GM21447 (cell line): ENCODE data around the gene TRAPPC14.
"Not testable (repeated sequence)": the region's sequence is repeated elsewhere in the genome, so short reads cannot be mapped to it uniquely, and the experiment has no call there.

ENCODE experiments used
- ATAC-seq: cut with Tn5 transposase; IDR thresholded peaks from one replicate; pipeline ENCODE4 v1.9.1; 2021; ENCODE audit not compliant: unreplicated experiment

Gene TRAPPC14

DNA sequence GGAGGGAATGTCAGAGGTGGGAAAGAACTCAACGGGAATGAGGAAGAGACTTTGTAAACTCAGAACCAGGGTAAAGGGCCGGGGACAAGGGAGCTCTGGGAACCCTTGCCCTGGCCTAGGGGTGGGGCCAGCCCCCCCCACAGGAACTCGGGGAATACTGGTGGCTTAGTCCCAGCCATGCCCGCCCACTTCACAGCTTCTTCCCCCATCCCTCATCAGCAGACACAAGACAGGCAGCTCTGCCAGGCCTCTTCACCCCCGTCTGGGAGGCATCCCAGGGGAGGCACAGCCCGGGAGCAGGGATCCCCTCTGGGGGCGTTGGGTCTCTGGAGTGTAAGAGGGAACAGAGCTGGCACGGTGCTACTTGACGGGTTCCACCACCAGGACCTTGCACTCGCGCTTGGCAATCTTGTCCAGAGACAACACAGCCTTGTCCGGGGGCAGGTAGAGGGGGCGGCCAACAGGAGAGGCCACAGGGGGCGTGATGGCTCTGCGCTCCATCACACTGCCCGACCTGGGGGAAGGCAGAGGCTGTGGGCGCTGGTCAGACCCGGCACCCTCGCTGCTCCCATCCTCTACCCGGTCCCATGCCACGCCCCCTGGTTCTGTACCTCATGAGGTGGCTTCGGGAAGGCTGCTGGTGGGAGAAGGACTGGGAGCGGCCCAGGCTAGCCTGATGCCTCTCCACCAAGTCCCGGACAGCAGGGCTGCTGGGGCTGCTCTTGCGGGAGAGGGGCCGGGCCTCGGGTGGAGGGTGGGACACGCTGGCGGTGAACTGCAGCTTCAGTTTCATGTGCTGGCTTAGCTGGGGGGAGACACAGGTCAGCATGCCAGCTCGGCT is 3.7 kb downstream of the TRAPPC14 start:
- no peak for ATAC-seq

DNA sequence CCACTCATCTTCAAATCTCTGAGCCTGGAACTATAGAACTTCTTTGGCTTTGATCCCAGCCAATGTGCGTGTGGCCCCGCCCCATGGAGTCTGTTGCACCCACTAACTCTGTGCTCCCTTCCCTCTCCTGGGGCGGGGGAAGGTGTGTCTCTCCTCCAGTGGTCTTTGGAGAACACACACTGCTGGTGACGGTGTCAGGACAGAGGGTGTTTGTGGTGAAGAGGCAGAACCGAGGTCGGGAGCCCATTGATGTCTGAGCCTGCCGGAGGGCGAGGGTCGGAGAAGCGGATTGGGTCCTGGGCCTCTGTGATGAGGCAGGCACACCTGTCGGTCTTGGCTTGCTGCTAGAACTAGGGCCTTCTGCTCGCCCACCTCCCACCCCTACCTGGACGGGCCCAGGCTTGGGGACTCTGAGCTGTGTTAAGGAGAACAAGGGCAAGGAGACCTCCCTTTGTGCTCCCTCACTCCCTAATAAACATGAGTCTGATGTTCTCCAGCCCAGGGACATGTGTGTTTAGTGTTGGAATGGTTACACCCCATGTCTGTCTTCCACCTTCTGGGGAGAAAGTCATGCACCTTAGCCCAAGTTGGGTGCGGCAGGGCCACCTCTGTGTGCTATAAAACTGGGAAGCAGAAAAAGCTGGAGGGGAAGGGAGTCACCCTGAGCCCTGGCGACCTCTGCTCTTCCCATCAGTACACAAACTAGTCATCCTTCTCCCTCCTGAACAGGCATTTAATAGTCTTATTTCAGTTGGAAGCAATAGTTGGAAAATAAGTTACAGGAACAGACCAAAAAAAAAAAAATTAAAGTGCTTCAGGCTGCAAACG is 4.6 kb downstream of the TRAPPC14 start:
- ATAC-seq: no peak

- no peak for ATAC-seq
Observed at GRCh38 chr7:100152937-100153666, 5.4 kb downstream of the TRAPPC14 start.

DNA sequence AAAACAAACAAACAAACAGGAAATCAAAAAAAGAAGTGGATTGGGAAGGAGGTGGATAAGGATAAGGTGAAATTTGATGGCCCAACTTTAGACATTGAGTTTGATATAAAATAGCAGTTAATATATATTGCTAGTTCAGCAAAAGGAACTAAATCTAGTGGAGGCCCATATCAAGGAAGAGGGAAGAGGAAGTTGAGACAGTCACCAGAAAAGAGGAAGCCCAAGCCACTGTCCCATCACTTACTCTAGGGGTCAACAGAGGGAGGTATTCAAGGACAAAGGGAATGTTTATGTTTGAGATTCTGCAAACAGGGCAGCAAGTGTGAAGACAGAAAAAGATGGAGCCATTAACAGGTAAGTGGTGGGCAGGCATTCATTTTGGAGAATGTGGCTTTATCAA is 6.1 kb downstream of the TRAPPC14 start:
- no peak for ATAC-seq

DNA sequence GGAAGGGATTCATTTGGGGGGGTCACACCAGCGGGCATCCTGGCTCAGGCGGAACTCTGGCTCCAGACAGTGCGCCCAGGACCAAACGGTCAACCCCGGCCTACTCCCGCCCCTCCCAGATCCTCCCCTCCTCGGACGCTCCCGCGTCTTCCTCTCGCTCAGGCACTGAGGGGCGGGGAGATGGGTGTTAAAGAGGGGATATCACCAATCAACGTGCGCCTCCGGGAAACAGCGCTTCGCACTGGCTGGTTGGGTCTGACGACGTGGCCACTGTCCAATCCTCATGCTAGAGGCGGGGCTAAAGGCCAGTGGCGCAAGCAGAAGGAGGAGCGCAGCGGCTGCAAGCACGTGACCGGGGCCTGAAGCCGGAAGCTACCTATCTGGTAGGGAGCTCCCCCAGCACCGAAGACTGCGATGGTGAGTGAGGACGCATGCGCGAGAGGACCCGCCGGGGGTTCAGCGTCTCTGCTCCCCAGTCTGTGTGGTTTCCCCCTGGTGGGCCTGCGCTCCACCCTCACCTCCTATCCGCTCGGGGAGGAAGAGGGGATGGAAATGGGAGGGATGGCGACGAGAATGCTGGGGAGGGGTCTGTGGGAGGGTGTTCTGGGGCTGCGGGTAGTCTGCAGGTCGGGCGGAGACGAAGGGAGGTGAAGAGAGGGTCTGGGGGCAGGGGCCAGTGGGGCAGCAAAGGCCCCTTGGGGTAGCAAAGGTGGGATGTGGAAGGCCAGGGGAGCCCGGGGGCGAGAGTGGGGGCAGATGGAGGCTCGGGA is 9.8 kb downstream of the TRAPPC14 start, which contains the start of gene LAMTOR4:
Gene LAMTOR4 (plus strand): TSS at position 360 of the 770 bp plus-strand sequence. CDS start 55 bp downstream, at position 415.
- peak; percentile 98 for ATAC-seq

DNA sequence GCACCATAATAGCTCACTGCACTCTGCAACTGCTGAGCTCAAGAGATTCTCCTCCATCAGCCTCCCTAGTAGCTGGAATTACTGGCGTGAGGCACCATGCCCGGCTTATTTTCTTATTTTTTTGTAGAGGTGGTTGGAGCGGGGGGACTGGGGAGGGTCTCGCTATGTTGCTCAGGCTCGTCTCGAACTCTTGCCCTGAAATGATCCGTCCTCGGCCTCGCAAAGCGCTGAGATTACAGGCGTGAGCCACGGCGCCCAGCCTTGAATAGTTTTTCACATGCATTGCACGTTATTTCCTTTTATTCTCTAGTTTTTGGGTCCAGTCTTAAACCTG is 10.3 kb downstream of the TRAPPC14 start:
- ATAC-seq: no peak

GRCh38 chr7:100147278-100147677 is 11.2 kb downstream of the TRAPPC14 start:
- no peak for ATAC-seq

DNA sequence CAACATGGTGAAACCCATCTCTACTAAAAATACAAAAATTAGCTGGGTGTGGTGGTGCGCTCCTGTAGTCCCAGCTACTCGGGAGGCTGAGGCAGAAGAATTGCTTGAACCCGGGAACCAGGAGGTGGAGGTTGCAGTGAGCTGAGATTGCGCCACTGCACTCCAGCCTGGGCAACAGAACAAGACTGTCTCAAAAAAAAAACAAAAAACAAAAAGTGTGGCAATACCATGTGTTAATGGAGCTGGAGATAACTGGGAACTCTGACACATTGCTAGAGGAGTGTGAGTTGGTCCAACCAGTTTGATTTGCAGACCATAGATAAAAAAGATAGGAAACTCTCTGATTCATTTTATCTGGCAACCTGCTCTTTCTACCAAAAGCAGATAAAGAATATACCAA is 12.2 kb downstream of the TRAPPC14 start:
- ATAC-seq: not testable (repeated sequence)

- no peak for ATAC-seq
Observed at GRCh38 chr7:100142461-100142860, 16.1 kb downstream of the TRAPPC14 start.

- ATAC-seq: no peak
Observed at GRCh38 chr7:100141555-100141949, 17.0 kb downstream of the TRAPPC14 start.

GRCh38 chr7:100137851-100138760 is 20.4 kb downstream of the TRAPPC14 start:
- ATAC-seq: no peak

DNA sequence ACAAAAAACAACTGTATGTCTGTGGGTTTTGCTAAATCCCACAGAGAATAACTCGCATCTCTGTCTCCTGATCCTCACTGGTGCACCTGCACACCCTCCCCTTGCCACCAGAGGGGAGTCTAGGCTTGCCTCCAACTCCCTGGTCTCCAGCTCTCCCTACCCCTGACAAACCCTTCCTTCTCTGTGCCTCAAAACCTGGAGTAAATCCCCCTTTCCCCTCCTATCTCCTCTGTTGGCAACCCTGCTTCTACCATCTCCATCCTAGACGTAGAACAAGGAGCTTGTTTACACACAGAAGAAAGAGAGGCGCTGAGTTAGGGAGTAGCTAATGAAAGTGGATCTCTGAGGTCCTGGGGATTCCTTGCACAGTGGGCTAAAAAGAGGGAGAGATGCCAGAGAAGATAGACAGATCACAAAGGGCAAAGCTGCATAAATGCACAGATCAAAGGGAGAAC is 25.8 kb downstream of the TRAPPC14 start:
- no peak for ATAC-seq

- no peak for ATAC-seq
Observed at GRCh38 chr7:100132126-100132525, 26.4 kb downstream of the TRAPPC14 start.

- ATAC-seq: no peak
Observed at GRCh38 chr7:100130608-100131453, 27.7 kb downstream of the TRAPPC14 start.

GRCh38 chr7:100130220-100130607 is 28.3 kb downstream of the TRAPPC14 start:
- not testable (repeated sequence) for ATAC-seq

- no peak for ATAC-seq
Observed at GRCh38 chr7:100128637-100128963, 29.9 kb downstream of the TRAPPC14 start.

- ATAC-seq: no peak
Observed at GRCh38 chr7:100127866-100128636, 30.5 kb downstream of the TRAPPC14 start.
